ENCODE results near the gene TIMM22.

Gene TIMM22

GRCh38 chr17:1001640-1002411 lies 4.9 kb downstream of the TIMM22 start:
- no peak for DNase-seq (ENCODE audit: low read depth in 2 of 2)

- DNase-seq (ENCODE audit: low read depth in 2 of 2), result no peak
Observed at GRCh38 chr17:1002412-1002753, 5.5 kb downstream of the TIMM22 start.

GRCh38 chr17:1002771-1003555 lies 6.0 kb downstream of the TIMM22 start:
- DNase-seq (ENCODE audit: low read depth in 2 of 2), result no peak

- no peak for DNase-seq (ENCODE audit: low read depth in 2 of 2)
Observed at GRCh38 chr17:1003633-1003971, 6.7 kb downstream of the TIMM22 start.

- DNase-seq (ENCODE audit: low read depth in 2 of 2), result no peak
Observed at GRCh38 chr17:1003972-1004768, 7.2 kb downstream of the TIMM22 start.

GRCh38 chr17:1004769-1005295 lies 7.9 kb downstream of the TIMM22 start:
- no peak for DNase-seq (ENCODE audit: low read depth in 2 of 2)

- no peak for DNase-seq (ENCODE audit: low read depth in 2 of 2)
Observed at GRCh38 chr17:1005361-1005946, 8.5 kb downstream of the TIMM22 start.

GRCh38 chr17:1006054-1006453 lies 9.1 kb downstream of the TIMM22 start:
- no peak for DNase-seq (ENCODE audit: low read depth in 2 of 2)

GRCh38 chr17:1007310-1008007 lies 10.5 kb downstream of the TIMM22 start:
- DNase-seq (ENCODE audit: low read depth in 2 of 2), result no peak

GRCh38 chr17:1008008-1008761 lies 11.3 kb downstream of the TIMM22 start:
- DNase-seq (ENCODE audit: low read depth in 2 of 2), result no peak

- DNase-seq (ENCODE audit: low read depth in 2 of 2), result no peak
Observed at GRCh38 chr17:1009229-1010085, 12.5 kb downstream of the TIMM22 start.

- DNase-seq (ENCODE audit: low read depth in 2 of 2), result no peak
Observed at GRCh38 chr17:1010086-1010450, 13.1 kb downstream of the TIMM22 start.

GRCh38 chr17:1010586-1010985 lies 13.7 kb downstream of the TIMM22 start:
- DNase-seq (ENCODE audit: low read depth in 2 of 2), result no peak

GRCh38 chr17:1011138-1011537 lies 14.2 kb downstream of the TIMM22 start:
- DNase-seq (ENCODE audit: low read depth in 2 of 2), result no peak

GRCh38 chr17:1011760-1012735 lies 15.1 kb downstream of the TIMM22 start:
- no peak for DNase-seq (ENCODE audit: low read depth in 2 of 2)

GRCh38 chr17:1012823-1013728 lies 16.1 kb downstream of the TIMM22 start:
- no peak for DNase-seq (ENCODE audit: low read depth in 2 of 2)

GRCh38 chr17:1013729-1014090 lies 16.8 kb downstream of the TIMM22 start:
- DNase-seq (ENCODE audit: low read depth in 2 of 2), result no peak

- no peak for DNase-seq (ENCODE audit: low read depth in 2 of 2)
Observed at GRCh38 chr17:1018547-1018946, 21.6 kb downstream of the TIMM22 start.
